Left ventricle myocardium superior (tissue), 1 donor: Measurements from ENCODE around the gene DTYMK. TPM values are rescaled to one million over a fixed set of nuclear protein-coding genes. Genes with fewer than 3 reads are reported as not detected.

Experiments used
- ATAC-seq: fragments of 200-7000 bp; cut with Tn5 transposase; one replicate; pipeline ENCODE4 v1.9.1; 2020; ENCODE audit warnings: mild to moderate bottlenecking, moderate library complexity
- DNase-seq: peaks from one replicate; pipeline ENCODE4 v3.0.0-alpha.2; 2020
- intact Hi-C: fragments of 100-400 bp; cut with micrococcal nuclease; formaldehyde crosslinking; loops from one replicate; pipeline ENCODE4 v1.11.0; 2022
- total RNA-seq: library from RNA; stranded (reverse); fragmentation: NEBNext Ultra II Directional; extraction: Animal tissue kit (Norgen Biotek cat#: 25700); gene quantifications from one replicate; pipeline ENCODE4 v1.2.1, GENCODE V29; 2021
- donor health status: DM: no; HTN: yes; CAD: no; lungs with severe emphysema.

Gene DTYMK
- total RNA-seq, 1 donor from 2014 or later: 10.5 TPM

GRCh38 chr2:241656190-241656741 is 30.3 kb downstream of the DTYMK start:
- intact Hi-C loops: no loop called here
- peak; percentile 74 for ATAC-seq
- DNase-seq: peak; percentile 56

GRCh38 chr2:241655516-241656189 is 31.0 kb downstream of the DTYMK start:
- ATAC-seq (no peak), DNase-seq (no peak)
- intact Hi-C loops: no loop called here

GRCh38 chr2:241654551-241654950 is 32.1 kb downstream of the DTYMK start:
- intact Hi-C loops: no loop called here
- ATAC-seq: no peak
- DNase-seq: no peak

- ATAC-seq: no peak
- DNase-seq: no peak
- intact Hi-C loops: no loop called here
Observed at GRCh38 chr2:241653210-241653750, 33.3 kb downstream of the DTYMK start.

GRCh38 chr2:241652722-241653121 is 33.9 kb downstream of the DTYMK start:
- intact Hi-C loops: no loop called here
- ATAC-seq (no peak), DNase-seq (no peak)

GRCh38 chr2:241652142-241652541 is 34.5 kb downstream of the DTYMK start:
- DNase-seq: no peak
- intact Hi-C loops: no loop called here
- ATAC-seq: no peak

- ATAC-seq: no peak
- intact Hi-C loops: no loop called here
- no peak for DNase-seq
Observed at GRCh38 chr2:241649927-241650326, 36.7 kb downstream of the DTYMK start.

GRCh38 chr2:241649404-241649803 is 37.2 kb downstream of the DTYMK start:
- peak; percentile 59 for DNase-seq

GRCh38 chr2:241648453-241648852 is 38.2 kb downstream of the DTYMK start:
- DNase-seq: no peak
- no peak for ATAC-seq
- intact Hi-C loops: no loop called here

More at GRCh38 chr2:241649404-241649803, 37.2 kb downstream of the DTYMK start:
- intact Hi-C loops: no loop called here
- ATAC-seq: peak; percentile 75

- ATAC-seq (no peak), DNase-seq (no peak)
- intact Hi-C loops: no loop called here
Observed at GRCh38 chr2:241645915-241646645, 40.5 kb downstream of the DTYMK start.

- DNase-seq: no peak
- ATAC-seq: no peak
- intact Hi-C loops: no loop called here
Observed at GRCh38 chr2:241645056-241645914, 41.3 kb downstream of the DTYMK start.

GRCh38 chr2:241641631-241642030 is 45.0 kb downstream of the DTYMK start:
- ATAC-seq (no peak), DNase-seq (no peak)

GRCh38 chr2:241640165-241640795 is 46.3 kb downstream of the DTYMK start:
- intact Hi-C loops: no loop called here
- no peak for ATAC-seq
- no peak for DNase-seq

More at GRCh38 chr2:241641631-241642030, 45.0 kb downstream of the DTYMK start:
- intact Hi-C loops: no loop called here

- ATAC-seq: no peak
- DNase-seq: no peak
- intact Hi-C loops: no loop called here
Observed at GRCh38 chr2:241639385-241639784, 47.2 kb downstream of the DTYMK start.

GRCh38 chr2:241638940-241639339 is 47.7 kb downstream of the DTYMK start:
- ATAC-seq (no peak), DNase-seq (no peak)
- intact Hi-C loops: no loop called here

- DNase-seq (no peak), ATAC-seq (no peak)
- intact Hi-C loops: no loop called here
Observed at GRCh38 chr2:241637795-241638660, 48.6 kb downstream of the DTYMK start.

- ATAC-seq (peak; percentile 91), DNase-seq (peak; percentile 93)
- intact Hi-C loops: no loop called here
Observed at GRCh38 chr2:241637018-241637794, 49.4 kb downstream of the DTYMK start, which contains the start of the genes ATG4B and THAP4. Gene ATG4B, plus strand, starts transcription at chr2:241637693. Its CDS starts 22 bp downstream, at chr2:241637715. Gene THAP4, minus strand, starts transcription at chr2:241637158. Its CDS starts 141 bp downstream, at chr2:241637017.
